HepG2 (cell line): ENCODE data around the gene NCOA5. TPM values are rescaled to one million over a fixed set of nuclear protein-coding genes. Genes with fewer than 3 reads are reported as not detected.

Source experiments
- ATAC-seq: fragments of 200-7000 bp; cut with Tn5 transposase; 3 replicates; pipeline ENCODE4 v1.9.1; 2020; ENCODE audit warnings: mild to moderate bottlenecking, moderate library complexity
- BruUV-seq: library from RNA; stranded (reverse); fragments of 400-500 nt; replicated peaks from 2 replicates; lab custom pipeline; 2021; lab: Mats Ljungman, UMichigan
- CTCF ChIA-PET: fragments of 300-600 bp; formaldehyde crosslinking; extraction: SDS; loops from one replicate; lab custom pipeline; 2021; ENCODE audit warnings: low total read pairs, inconsistent platforms, low intra/inter-chr PET ratio; lab: Yijun Ruan, JAX
- POLR2A ChIA-PET: fragments of 350-600 bp; sonication (Branson Sonifier 250); formaldehyde crosslinking; loops from one replicate; lab custom pipeline; 2020; ENCODE audit warnings: antibody characterized with exemption, inconsistent platforms; lab: Yijun Ruan, JAX
- DNase-seq: peaks from one replicate; pipeline ENCODE4 v3.0.0-alpha.2; 2015; ENCODE audit warnings: low spot score
- FAIRE-seq: peaks from 3 replicates; lab custom pipeline; 2011; peaks lifted over from hg19 to GRCh38; lab: Jason Lieb, UNC
- H2AFZ ChIP-seq: one replicate; pipeline ENCODE4 v1.6.1; 2011; ENCODE audit warnings: low read length, inconsistent platforms
- H3K27ac ChIP-seq: fragments of 300-600 bp; 3 replicates; pipeline ENCODE4 v1.8.0; 2011; ENCODE audit warnings: mixed run types, mild to moderate bottlenecking, mixed read lengths, low read length, inconsistent platforms; ENCODE audit not compliant: insufficient read depth; ENCODE audit errors: extremely low read length
- H3K27me3 ChIP-seq, 2 experiments: fragments of 200-600 bp in 1 of 2; 2 replicates in 1 of 2; 3 replicates in 1 of 2; pipeline versions ENCODE4 v1.6.0 to v1.8.0; 2011; ENCODE audit warnings: low read length in 2 of 2, mild to moderate bottlenecking in 2 of 2, moderate library complexity in 2 of 2, inconsistent platforms in 1 of 2; ENCODE audit not compliant: insufficient read depth in 2 of 2, control insufficient read depth in 1 of 2
- H3K36me3 ChIP-seq, 2 experiments: fragments of 200-600 bp in 1 of 2; replicated peaks in 1 of 2; 2 replicates in 1 of 2; 3 replicates in 1 of 2; pipeline versions ENCODE4 v1.5.1 to v1.8.0; 2011; ENCODE audit warnings: low read length in 2 of 2, inconsistent platforms in 1 of 2; ENCODE audit not compliant: insufficient read depth in 2 of 2, control insufficient read depth in 1 of 2
- H3K4me1 ChIP-seq: 2 replicates; pipeline ENCODE4 v1.5.1; 2012; ENCODE audit warnings: low read length, inconsistent platforms; ENCODE audit not compliant: insufficient read depth
- H3K4me2 ChIP-seq: 2 replicates; pipeline ENCODE4 v1.6.0; 2011; ENCODE audit warnings: low read depth, low read length, inconsistent platforms
- H3K4me3 ChIP-seq, 3 experiments: fragments of 200-600 bp in 1 of 3; sonication (generic), shearing (Covaris generic) in 1 of 3; replicated peaks in 1 of 3; 2 replicates each; pipeline ENCODE4 v1.5.1; 2011 to 2016; ENCODE audit warnings: low read length in 3 of 3, inconsistent platforms in 2 of 3, low read depth in 2 of 3, mild to moderate bottlenecking in 2 of 3, control low read depth in 1 of 3, mixed read lengths in 1 of 3; ENCODE audit not compliant: insufficient read depth in 1 of 3
- H3K79me2 ChIP-seq: one replicate; pipeline ENCODE4 v1.6.1; 2011; ENCODE audit warnings: low read length, inconsistent platforms; ENCODE audit not compliant: insufficient read depth
- H3K9ac ChIP-seq: 2 replicates; pipeline ENCODE4 v1.6.0; 2011; ENCODE audit warnings: mild to moderate bottlenecking, low read depth, low read length, inconsistent platforms; ENCODE audit not compliant: insufficient read depth
- H3K9me3 ChIP-seq: 2 replicates; pipeline ENCODE4 v1.5.1; 2012; ENCODE audit warnings: mild to moderate bottlenecking, low read length
- H4K20me1 ChIP-seq: 2 replicates; pipeline ENCODE4 v1.6.0; 2011; ENCODE audit warnings: inconsistent platforms, mild to moderate bottlenecking, low read length, moderate library complexity; ENCODE audit not compliant: insufficient read depth
- CCAR2 ChIP-seq: fragments of 200-400 bp; formaldehyde crosslinking; optimal IDR thresholded peaks from 2 replicates; pipeline ENCODE3; 2018; ENCODE audit warnings: low read depth, mild to moderate bottlenecking, low read length, moderate library complexity
- KLF11 ChIP-seq: IDR thresholded peaks from 2 replicates; pipeline ENCODE4 v1.6.1; 2016; ENCODE audit warnings: missing compliant biosample characterization
- POLR2A ChIP-seq, 2 experiments: IDR thresholded peaks; 2 replicates each; pipeline ENCODE4 v1.6.1; 2011; ENCODE audit warnings: low read depth in 2 of 2, low read length in 2 of 2, mild to moderate bottlenecking in 1 of 2, moderate library complexity in 1 of 2; ENCODE audit not compliant: insufficient read depth in 1 of 2
- SMAD1 ChIP-seq: sonication (generic); formaldehyde crosslinking; IDR thresholded peaks from 2 replicates; pipeline ENCODE4 v1.4.0; 2020; ENCODE audit warnings: missing genetic modification reagents, low read depth, mild to moderate bottlenecking, borderline replicate concordance
- TBL1XR1 ChIP-seq: fragments of 150-350 bp; IDR thresholded peaks from 2 replicates; pipeline ENCODE4 v1.6.1; 2014; ENCODE audit warnings: borderline replicate concordance, low read length; ENCODE audit not compliant: partially characterized antibody
- TFAP4 ChIP-seq: sonication (generic); IDR thresholded peaks from 2 replicates; pipeline ENCODE4 v1.6.1; 2016; ENCODE audit warnings: low read depth, borderline replicate concordance
- ZNF234 ChIP-seq: sonication (generic); formaldehyde crosslinking; conservative IDR thresholded peaks from 2 replicates; pipeline ENCODE4 v1.5.1; 2020; ENCODE audit warnings: mild to moderate bottlenecking, missing genetic modification reagents
- ZNF264 ChIP-seq: sonication (generic); formaldehyde crosslinking; IDR thresholded peaks from 2 replicates; pipeline ENCODE4 v1.4.0; 2020; ENCODE audit warnings: missing genetic modification reagents
- ZNF383 ChIP-seq: sonication (generic); formaldehyde crosslinking; IDR thresholded peaks from 2 replicates; pipeline ENCODE4 v1.4.0; 2020; ENCODE audit warnings: missing genetic modification reagents, mild to moderate bottlenecking, borderline replicate concordance
- ZNF512B ChIP-seq: sonication (generic); formaldehyde crosslinking; IDR thresholded peaks from 2 replicates; pipeline ENCODE4 v1.5.1; 2020; ENCODE audit warnings: missing genetic modification reagents, mild to moderate bottlenecking, borderline replicate concordance
- ZNF570 ChIP-seq: sonication (generic); formaldehyde crosslinking; IDR thresholded peaks from 2 replicates; pipeline ENCODE4 v1.4.0; 2020; ENCODE audit warnings: mild to moderate bottlenecking, missing genetic modification reagents, borderline replicate concordance
- ZNF772 ChIP-seq: sonication (generic); formaldehyde crosslinking; IDR thresholded peaks from 2 replicates; pipeline ENCODE4 v1.5.0; 2020; ENCODE audit warnings: mild to moderate bottlenecking, missing genetic modification reagents
- ZNF792 ChIP-seq: IDR thresholded peaks from 2 replicates; pipeline ENCODE4 v1.6.1; 2016
- ZSCAN21 ChIP-seq: sonication (generic); formaldehyde crosslinking; IDR thresholded peaks from 2 replicates; pipeline ENCODE4 v1.8.0; 2022; ENCODE audit warnings: mild to moderate bottlenecking, missing genetic modification reagents, moderate library complexity, borderline replicate concordance
- WGBS: methylation state at CpG from one replicate; pipeline ENCODE4 v1.1.6; 2017; ENCODE audit warnings: low lambda C conversion rate; 5-methylcytosine and 5-hydroxymethylcytosine counted together
- in situ Hi-C: cut with HindIII; loops from 2 replicates; pipeline ENCODE4 v1.10.0; 2017; ENCODE audit warnings: low pct_unique_long_range_greater_than_20kb; ENCODE audit not compliant: extremely low pct_ligation_motif_present
- intact Hi-C: fragments of 100-400 bp; cut with micrococcal nuclease; formaldehyde crosslinking; loops from one replicate; pipeline ENCODE4 v1.10.0; 2022; ENCODE audit not compliant: unreplicated experiment
- polyA plus RNA-seq, 8 experiments: library from polyadenylated mRNA; depleted of rRNA in 3 of 8; stranded (reverse) in 7 of 8; unstranded in 1 of 8; fragments of >200 nt; fragmentation: Illumina TruSeq in 4 of 8; extraction: Trizol in 4 of 8; gene quantifications; 2 replicates each; pipeline versions ENCODE4 v1.2.1 to v1.2.3, GENCODE V29; 2011 to 2016; ENCODE audit warnings: low read depth in 4 of 8, missing spikeins in 1 of 8, mixed read lengths in 1 of 8; ENCODE audit not compliant: insufficient read depth in 1 of 8
- total RNA-seq, 5 experiments: library from RNA; depleted of rRNA; stranded (reverse); fragments of >200 nt; fragmentation: Illumina TruSeq; extraction: Trizol; gene quantifications; 2 replicates each; pipeline ENCODE4 v1.2.3, GENCODE V29; 2016; ENCODE audit warnings: low read depth in 1 of 5

The NCOA5 gene
- total and polyA plus RNA-seq, 2 of the 13 experiments (the other 11 are each of a cell fraction or from before 2014, with no cell fraction given) = 16.5 to 28.4 TPM

- no peaks in the 10 kb centered on the region for H4K20me1 ChIP-seq
- no TSS peak for BruUV-seq
- no peak for ATAC-seq
- ChIA-PET CTCF (no interaction called here), POLR2A (no interaction called here)
- H3K9me3 ChIP-seq = no peaks in the 10 kb centered on the region
- H3K36me3 ChIP-seq = no peaks in the 10 kb centered on the region
- no peak overlapping the region for H3K27ac ChIP-seq
- intact Hi-C loops (no loop called here), in situ Hi-C loops (no loop called here)
- TF ChIP-seq ZNF264 (CRISPR knock-in tag) = no peak
- no peak for TF ChIP-seq ZNF792 (CRISPR knock-in tag)
- no peak for TF ChIP-seq TBL1XR1
- TF ChIP-seq CCAR2 = no peak
- no peak for TF ChIP-seq TFAP4
- no peak for TF ChIP-seq ZNF570
- TF ChIP-seq ZNF234 (CRISPR knock-in tag) = no peak
- TF ChIP-seq KLF11 = no peak
- H3K79me2 ChIP-seq = no peaks in the 10 kb centered on the region
- no peak overlapping the region for H3K9ac ChIP-seq
- H3K4me3 ChIP-seq = no peak overlapping the region
- WGBS = 62% methylated on average over 14 of the region's 14 CpGs
- no peak overlapping the region for H3K4me2 ChIP-seq
- FAIRE-seq = no peak
- no peaks in the 10 kb centered on the region for H3K4me1 ChIP-seq
- no peak overlapping the region for H2AFZ ChIP-seq
- no peak for DNase-seq
- H3K27me3 ChIP-seq = peaks cover 7 to 46% of the 10 kb centered on the region in 2 experiments; a peak in 4 of 5 replicates
These were observed 19.2 kb upstream of the NCOA5 start for GRCh38 chr20:46108976-46109375.

GRCh38 chr20:46108435-46108841, 18.7 kb upstream of the NCOA5 start:
- Histone ChIP-seq H2AFZ (no peak overlapping the region), H3K27ac (no peak overlapping the region), H3K9me3 (no peaks in the 10 kb centered on the region), H3K27me3 (peaks cover 7 to 41% of the 10 kb centered on the region in 2 experiments; a peak in 4 of 5 replicates), H3K9ac (no peak overlapping the region), H3K36me3 (no peaks in the 10 kb centered on the region), H3K79me2 (no peaks in the 10 kb centered on the region), H3K4me1 (no peaks in the 10 kb centered on the region), H4K20me1 (no peaks in the 10 kb centered on the region)
- no TSS peak for BruUV-seq
- 21% methylated on average over 5 of the region's 5 CpGs for WGBS
- ATAC-seq (no peak), FAIRE-seq (no peak), DNase-seq (no peak)
- CTCF ChIA-PET = no interaction called here
- no peak for TF ChIP-seq ZNF772 (CRISPR knock-in tag)
- TF ChIP-seq ZNF512B (CRISPR knock-in tag) = no peak
- no peak for TF ChIP-seq SMAD1 (CRISPR knock-in tag)
- TF ChIP-seq ZNF383 (CRISPR knock-in tag) = no peak
- TF ChIP-seq ZSCAN21 (CRISPR knock-in tag) = no peak
- TF ChIP-seq POLR2A (IDR thresholded peaks at IDR 0.05; ENCODE audit: insufficient read depth in 1 of 2, low read depth in 2 of 2, low read length in 2 of 2) = no peak
- TF ChIP-seq, all 625 proteins: peak for 0
- no peak overlapping the region for H3K4me2 ChIP-seq
- in situ Hi-C loops = no loop called here
- H3K4me3 ChIP-seq = no peak overlapping the region
- intact Hi-C loops = no loop called here
- POLR2A ChIA-PET = no interaction called here
